SK-N-SH (cell line): ENCODE data around the gene NECTIN3. TPM values are rescaled to one million over a fixed set of nuclear protein-coding genes. Genes with fewer than 3 reads are reported as not detected.

ENCODE experiments used
- CTCF ChIA-PET: fragments of 300-600, 350-600 bp; formaldehyde crosslinking; extraction: SDS; loops from one replicate; lab custom pipeline; 2021; lab: Yijun Ruan, JAX
- POLR2A ChIA-PET: fragments of 350-600 bp; sonication (Branson Sonifier 250); formaldehyde crosslinking; extraction: SDS; loops from one replicate; lab custom pipeline; 2020; ENCODE audit warnings: antibody characterized with exemption, inconsistent platforms; lab: Yijun Ruan, JAX
- DNase-seq: peaks from one replicate; pipeline ENCODE4 v3.0.0; 2012
- H2AFZ ChIP-seq: fragments of 200-600 bp; sonication (generic); 2 replicates; pipeline ENCODE4 v1.8.1; 2016; ENCODE audit warnings: antibody characterized with exemption, mild to moderate bottlenecking, low read depth
- H3F3A ChIP-seq: fragments of 200-600 bp; sonication (generic); replicated peaks from 2 replicates; pipeline ENCODE3; 2016; ENCODE audit warnings: antibody characterized with exemption, mild to moderate bottlenecking; ENCODE audit not compliant: insufficient read depth
- H3K27ac ChIP-seq, 2 experiments: fragments of 200-500 bp in 1 of 2; fragments of 200-600 bp in 1 of 2; sonication (Bioruptor generic) in 1 of 2; sonication (generic), shearing (Covaris generic) in 1 of 2; 2 replicates each; pipeline versions ENCODE4 v1.5.1 to v1.6.1; 2014 to 2016; ENCODE audit warnings: low read depth in 2 of 2, inconsistent platforms in 1 of 2, low read length in 1 of 2, mild to moderate bottlenecking in 1 of 2, mixed read lengths in 1 of 2
- H3K27me3 ChIP-seq: fragments of 200-600 bp; sonication (generic), shearing (Covaris generic); 2 replicates; pipeline ENCODE4 v1.6.1; 2016; ENCODE audit warnings: mixed run types; ENCODE audit not compliant: insufficient read depth
- H3K36me3 ChIP-seq, 2 experiments: fragments of 200-500 bp in 1 of 2; fragments of 200-600 bp in 1 of 2; sonication (Bioruptor generic) in 1 of 2; sonication (generic) in 1 of 2; replicated peaks in 1 of 2; 2 replicates each; pipeline versions ENCODE3 to v1.5.1; 2014 to 2016; ENCODE audit warnings: low read length in 1 of 2, mild to moderate bottlenecking in 1 of 2; ENCODE audit not compliant: insufficient read depth in 2 of 2, control insufficient read depth in 1 of 2
- H3K4me1 ChIP-seq, 2 experiments: fragments of 200-500 bp in 1 of 2; fragments of 200-600 bp in 1 of 2; sonication (Bioruptor generic) in 1 of 2; sonication (generic), shearing (Covaris generic) in 1 of 2; 2 replicates each; pipeline versions ENCODE4 v1.5.1 to v1.6.1; 2014 to 2016; ENCODE audit warnings: low read depth in 1 of 2, low read length in 1 of 2, mixed run types in 1 of 2; ENCODE audit not compliant: insufficient read depth in 2 of 2, control insufficient read depth in 1 of 2
- H3K4me2 ChIP-seq: fragments of 200-600 bp; sonication (generic), shearing (Covaris generic); 2 replicates; pipeline ENCODE4 v1.6.1; 2017; ENCODE audit warnings: mixed run types
- H3K4me3 ChIP-seq, 2 experiments: fragments of 200-500 bp in 1 of 2; fragments of 200-600 bp in 1 of 2; sonication (Bioruptor generic) in 1 of 2; sonication (generic), shearing (Covaris generic) in 1 of 2; 2 replicates each; pipeline versions ENCODE4 v1.5.1 to v1.8.1; 2014 to 2016; ENCODE audit warnings: low read depth in 2 of 2, inconsistent platforms in 1 of 2, low read length in 1 of 2, mild to moderate bottlenecking in 1 of 2, mixed read lengths in 1 of 2, moderate library complexity in 1 of 2
- H3K79me2 ChIP-seq: fragments of 200-600 bp; sonication (generic); 2 replicates; pipeline ENCODE4 v1.8.1; 2017; ENCODE audit warnings: mild to moderate bottlenecking; ENCODE audit not compliant: insufficient read depth
- H3K9ac ChIP-seq: fragments of 200-600 bp; sonication (generic); 2 replicates; pipeline ENCODE4 v1.6.1; 2017; ENCODE audit warnings: mixed run types
- H3K9me2 ChIP-seq: fragments of 200-600 bp; sonication (generic); 2 replicates; pipeline ENCODE4 v1.6.1; 2017; ENCODE audit warnings: mixed run types
- H3K9me3 ChIP-seq: fragments of 200-600 bp; sonication (generic); 2 replicates; pipeline ENCODE4 v1.6.1; 2017; ENCODE audit warnings: mixed run types, mild to moderate bottlenecking, moderate library complexity
- H4K20me1 ChIP-seq: fragments of 200-600 bp; sonication (generic); 2 replicates; pipeline ENCODE4 v1.6.1; 2017; ENCODE audit warnings: mild to moderate bottlenecking, mixed run types; ENCODE audit not compliant: insufficient read depth
- CHD2 ChIP-seq: fragments of 150-350 bp; IDR thresholded peaks from 2 replicates; pipeline ENCODE4 v1.6.1; 2018; ENCODE audit warnings: low read length; ENCODE audit not compliant: partially characterized antibody
- ELF1 ChIP-seq: IDR thresholded peaks from 2 replicates; pipeline ENCODE4 v1.4.0; 2012
- EP300 ChIP-seq, 2 experiments: IDR thresholded peaks; 2 replicates each; pipeline versions ENCODE4 v1.4.0 to v1.6.1; 2012; ENCODE audit warnings: borderline replicate concordance in 1 of 2, low read depth in 1 of 2, low read length in 1 of 2
- EZH2phosphoT487 ChIP-seq: fragments of 200-600 bp; sonication (generic); IDR thresholded peaks from 2 replicates; pipeline ENCODE4 v1.6.1; 2017; ENCODE audit warnings: low read depth, mixed run types, mild to moderate bottlenecking, antibody characterized with exemption, moderate library complexity, borderline replicate concordance
- FOSL2 ChIP-seq: IDR thresholded peaks from 2 replicates; pipeline ENCODE4 v1.4.0; 2012; ENCODE audit warnings: low read depth, mild to moderate bottlenecking, moderate library complexity, borderline replicate concordance
- FOXM1 ChIP-seq: IDR thresholded peaks from 2 replicates; pipeline ENCODE4 v1.4.0; 2012; ENCODE audit warnings: low read depth, mild to moderate bottlenecking
- GABPA ChIP-seq: IDR thresholded peaks from 2 replicates; pipeline ENCODE4 v1.4.0; 2012; ENCODE audit warnings: low read depth, mild to moderate bottlenecking
- GATA2 ChIP-seq: sonication (generic); formaldehyde crosslinking; IDR thresholded peaks from 2 replicates; pipeline ENCODE4 v1.5.0; 2020; ENCODE audit warnings: mild to moderate bottlenecking, missing genetic modification reagents
- JUND ChIP-seq: IDR thresholded peaks from 2 replicates; pipeline ENCODE4 v1.4.0; 2012
- MEF2A ChIP-seq: IDR thresholded peaks from 2 replicates; pipeline ENCODE4 v1.4.0; 2012; ENCODE audit warnings: low read depth, borderline replicate concordance
- MXI1 ChIP-seq: IDR thresholded peaks from 2 replicates; pipeline ENCODE4 v1.6.1; 2012; ENCODE audit warnings: mild to moderate bottlenecking, low read depth, low read length, improper control_type of control experiment
- NRF1 ChIP-seq: IDR thresholded peaks from 2 replicates; pipeline ENCODE4 v1.6.1; 2012; ENCODE audit warnings: low read depth, mild to moderate bottlenecking, low read length
- POLR2AphosphoS5 ChIP-seq: IDR thresholded peaks from 2 replicates; pipeline ENCODE4 v1.6.1; 2012; ENCODE audit warnings: low read depth, low read length
- RCOR1 ChIP-seq: fragments of 150-350 bp; IDR thresholded peaks from 2 replicates; pipeline ENCODE4 v1.6.1; 2017; ENCODE audit warnings: antibody characterized with exemption, low read length
- RFX5 ChIP-seq: IDR thresholded peaks from 2 replicates; pipeline ENCODE4 v1.6.1; 2012; ENCODE audit warnings: mild to moderate bottlenecking, improper control_type of control experiment, low read length
- RXRA ChIP-seq: IDR thresholded peaks from 2 replicates; pipeline ENCODE4 v1.4.0; 2012; ENCODE audit warnings: low read depth, mild to moderate bottlenecking, borderline replicate concordance
- TCF12 ChIP-seq: IDR thresholded peaks from 2 replicates; pipeline ENCODE4 v1.4.0; 2012
- TEAD4 ChIP-seq: IDR thresholded peaks from 2 replicates; pipeline ENCODE4 v1.4.0; 2012; ENCODE audit warnings: mild to moderate bottlenecking, borderline replicate concordance; ENCODE audit not compliant: insufficient read depth
- YY1 ChIP-seq: IDR thresholded peaks from 2 replicates; pipeline ENCODE4 v1.4.0; 2012; ENCODE audit warnings: low read depth, mild to moderate bottlenecking
- WGBS: methylation state at CpG from one replicate; pipeline ENCODE4 v1.1.6; 2017; ENCODE audit warnings: low lambda C conversion rate; 5-methylcytosine and 5-hydroxymethylcytosine counted together
- polyA plus RNA-seq, 3 experiments: library from polyadenylated mRNA; depleted of rRNA; stranded (reverse); fragments of >200 nt; gene quantifications; 2 replicates each; pipeline ENCODE4 v1.2.3, GENCODE V29; 2012
- TF ChIP-seq, protein P1 (sequence below): IDR thresholded peaks from 2 replicates; pipeline ENCODE4 v1.6.1; 2012; ENCODE audit warnings: mild to moderate bottlenecking, low read depth, low read length, moderate library complexity
- TF ChIP-seq, protein P2 (sequence below): fragments of 200-600 bp; sonication (generic); IDR thresholded peaks from 2 replicates; pipeline ENCODE4 v1.6.1; 2017; ENCODE audit warnings: antibody characterized with exemption, mild to moderate bottlenecking, moderate library complexity

Gene NECTIN3
- polyA plus RNA-seq, 1 of the 3 experiments (the other 2 are of a cell fraction), result 8.9 TPM

DNA sequence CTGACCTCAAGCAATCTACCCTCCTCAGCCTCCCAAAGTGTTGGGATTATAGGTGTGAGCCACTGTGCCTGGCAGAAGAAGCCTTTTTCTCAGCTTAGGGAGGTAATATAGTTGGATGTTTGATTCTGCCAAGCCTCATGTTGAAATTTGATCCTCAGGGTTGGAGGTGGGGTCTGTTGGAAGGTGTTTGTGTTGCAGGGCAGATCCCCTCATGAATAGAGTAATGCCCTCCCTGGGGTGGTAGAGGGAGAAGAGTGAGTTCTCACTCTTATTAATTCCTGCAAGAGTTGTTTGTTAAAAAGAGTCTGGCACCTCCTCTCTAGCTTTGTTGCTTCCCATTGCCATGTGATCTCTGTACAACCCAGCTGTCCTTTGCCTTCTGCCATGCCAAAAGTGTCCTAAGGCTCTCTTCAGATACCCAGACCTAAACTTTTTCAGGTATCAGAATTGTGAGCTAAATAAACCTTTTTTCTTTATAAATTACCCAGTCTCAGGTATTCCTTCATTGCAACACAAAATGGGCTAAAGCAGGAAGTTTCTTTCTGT is 16.4 kb downstream of the NECTIN3 start (continued):
- TF ChIP-seq TCF12, result no peak
- TF ChIP-seq, all 33 proteins: peak for 0

DNA sequence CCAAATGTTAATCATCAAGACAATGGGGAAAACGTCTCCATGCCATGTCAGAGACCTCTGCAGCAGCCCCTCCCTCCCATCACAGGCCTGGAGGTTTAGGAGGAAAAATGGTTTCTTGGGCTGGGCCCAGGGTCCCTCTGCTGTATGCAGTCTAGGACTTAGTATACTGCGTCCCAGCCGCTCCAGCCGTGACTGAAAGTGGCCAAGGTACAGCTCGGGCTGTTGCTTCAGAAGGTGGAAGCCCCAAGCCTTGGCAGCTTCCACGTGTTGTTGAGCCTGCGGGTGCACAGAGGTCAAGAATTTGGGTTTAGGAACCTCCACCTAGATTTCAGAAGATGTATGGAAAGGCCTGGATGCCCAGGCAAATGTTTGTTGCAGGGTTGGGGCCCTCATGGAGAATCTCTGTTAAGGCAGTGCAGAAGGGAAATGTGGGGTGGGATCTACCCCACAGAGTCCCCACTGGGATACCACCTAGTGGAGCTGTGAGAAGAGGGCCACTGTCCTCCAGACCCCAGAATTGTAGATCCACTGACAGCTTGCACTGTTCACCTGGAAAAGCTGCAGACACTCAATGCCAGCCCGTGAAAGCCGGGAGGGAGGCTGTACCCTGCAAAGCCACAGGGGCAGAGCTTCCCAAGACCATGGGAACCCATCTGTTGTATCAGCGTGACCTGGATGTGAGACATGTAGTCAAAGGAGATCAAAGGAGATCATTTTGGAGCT is 25.0 kb downstream of the NECTIN3 start:
- Histone ChIP-seq H4K20me1 (peaks cover 87% of the 10 kb centered on the region), H3K4me3 (no peak overlapping the region), H3K79me2 (peaks cover 98% of the 10 kb centered on the region), H3F3A (peaks cover 4% of the 10 kb centered on the region), H3K9me2 (no peaks in the 10 kb centered on the region), H3K27me3 (no peaks in the 10 kb centered on the region), H3K27ac (no peak overlapping the region), H3K9me3 (no peaks in the 10 kb centered on the region), H2AFZ (no peak overlapping the region), H3K4me1 (no peaks in the 10 kb centered on the region; a peak in 1 of 4 replicates), H3K36me3 (peaks cover 0 to 19% of the 10 kb centered on the region in 2 experiments), H3K4me2 (no peak overlapping the region), H3K9ac (no peak overlapping the region)
- 90% methylated on average over 3 of the region's 10 CpGs for WGBS
- no peak for DNase-seq
- ChIA-PET CTCF (interaction anchor here (1.6 kb wide), 1 partner anchor 16 kb away, joined by 3 read pairs; no protein-coding TSS in a partner anchor), POLR2A (no interaction called here)
- TF ChIP-seq POLR2AphosphoS5, result no peak
- no peak for TF ChIP-seq FOXM1
- no peak for TF ChIP-seq GATA2 (CRISPR knock-in tag)
- no peak for TF ChIP-seq RCOR1
- no peak for TF ChIP-seq GABPA
- TF ChIP-seq, protein P1, sequence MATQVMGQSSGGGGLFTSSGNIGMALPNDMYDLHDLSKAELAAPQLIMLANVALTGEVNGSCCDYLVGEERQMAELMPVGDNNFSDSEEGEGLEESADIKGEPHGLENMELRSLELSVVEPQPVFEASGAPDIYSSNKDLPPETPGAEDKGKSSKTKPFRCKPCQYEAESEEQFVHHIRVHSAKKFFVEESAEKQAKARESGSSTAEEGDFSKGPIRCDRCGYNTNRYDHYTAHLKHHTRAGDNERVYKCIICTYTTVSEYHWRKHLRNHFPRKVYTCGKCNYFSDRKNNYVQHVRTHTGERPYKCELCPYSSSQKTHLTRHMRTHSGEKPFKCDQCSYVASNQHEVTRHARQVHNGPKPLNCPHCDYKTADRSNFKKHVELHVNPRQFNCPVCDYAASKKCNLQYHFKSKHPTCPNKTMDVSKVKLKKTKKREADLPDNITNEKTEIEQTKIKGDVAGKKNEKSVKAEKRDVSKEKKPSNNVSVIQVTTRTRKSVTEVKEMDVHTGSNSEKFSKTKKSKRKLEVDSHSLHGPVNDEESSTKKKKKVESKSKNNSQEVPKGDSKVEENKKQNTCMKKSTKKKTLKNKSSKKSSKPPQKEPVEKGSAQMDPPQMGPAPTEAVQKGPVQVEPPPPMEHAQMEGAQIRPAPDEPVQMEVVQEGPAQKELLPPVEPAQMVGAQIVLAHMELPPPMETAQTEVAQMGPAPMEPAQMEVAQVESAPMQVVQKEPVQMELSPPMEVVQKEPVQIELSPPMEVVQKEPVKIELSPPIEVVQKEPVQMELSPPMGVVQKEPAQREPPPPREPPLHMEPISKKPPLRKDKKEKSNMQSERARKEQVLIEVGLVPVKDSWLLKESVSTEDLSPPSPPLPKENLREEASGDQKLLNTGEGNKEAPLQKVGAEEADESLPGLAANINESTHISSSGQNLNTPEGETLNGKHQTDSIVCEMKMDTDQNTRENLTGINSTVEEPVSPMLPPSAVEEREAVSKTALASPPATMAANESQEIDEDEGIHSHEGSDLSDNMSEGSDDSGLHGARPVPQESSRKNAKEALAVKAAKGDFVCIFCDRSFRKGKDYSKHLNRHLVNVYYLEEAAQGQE, result no peak
- no peak for TF ChIP-seq MXI1
- no peak for TF ChIP-seq RFX5
- TF ChIP-seq FOSL2, result no peak

DNA sequence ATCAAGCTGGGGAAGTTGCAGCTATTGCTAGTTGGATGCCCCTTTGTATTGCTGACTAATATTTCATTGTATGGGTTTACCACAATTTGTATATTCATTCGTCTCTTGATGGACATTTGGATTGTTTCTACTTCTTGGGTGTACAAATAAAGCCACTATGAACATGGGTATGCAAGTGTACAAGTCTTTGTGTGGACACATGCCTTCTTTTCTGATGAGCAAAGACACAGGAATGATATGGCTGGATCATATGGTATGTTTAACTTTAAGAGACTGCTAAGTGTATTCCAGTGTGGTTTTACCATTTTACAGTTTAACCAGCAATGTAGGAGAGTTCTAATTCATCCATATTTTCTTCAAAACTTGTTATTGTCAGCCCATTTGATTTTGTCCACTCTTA is 32.2 kb downstream of the NECTIN3 start:
- POLR2A ChIA-PET, result no interaction called here
- Histone ChIP-seq H3K9me2 (no peaks in the 10 kb centered on the region), H3K36me3 (peaks cover 0 to 5% of the 10 kb centered on the region in 2 experiments), H3F3A (no peaks in the 10 kb centered on the region), H2AFZ (no peak overlapping the region), H3K4me2 (no peak overlapping the region), H3K27ac (no peak overlapping the region), H3K4me1 (no peaks in the 10 kb centered on the region; a peak in 1 of 4 replicates), H3K79me2 (peaks cover 100% of the 10 kb centered on the region), H3K9me3 (peaks cover 4% of the 10 kb centered on the region; the same call in 1 of the 2 replicates), H3K27me3 (no peaks in the 10 kb centered on the region), H3K4me3 (no peak overlapping the region), H3K9ac (no peak overlapping the region), H4K20me1 (peaks cover 95% of the 10 kb centered on the region)
- CTCF ChIA-PET, result no interaction called here
- TF ChIP-seq EZH2phosphoT487, result no peak
- no peak for TF ChIP-seq JUND
- no peak for TF ChIP-seq CHD2
- no peak for TF ChIP-seq POLR2AphosphoS5
- no peak for TF ChIP-seq EP300 (IDR thresholded peaks at IDR 0.05; ENCODE audit: borderline replicate concordance in 1 of 2, low read depth in 1 of 2, low read length in 1 of 2)
- TF ChIP-seq ELF1, result no peak
- no peak for TF ChIP-seq GATA2 (CRISPR knock-in tag)
- no peak for TF ChIP-seq GABPA
- no peak for TF ChIP-seq RCOR1
- TF ChIP-seq NRF1, result no peak
- TF ChIP-seq TEAD4, result no peak
- TF ChIP-seq YY1, result no peak
- TF ChIP-seq, protein P2, sequence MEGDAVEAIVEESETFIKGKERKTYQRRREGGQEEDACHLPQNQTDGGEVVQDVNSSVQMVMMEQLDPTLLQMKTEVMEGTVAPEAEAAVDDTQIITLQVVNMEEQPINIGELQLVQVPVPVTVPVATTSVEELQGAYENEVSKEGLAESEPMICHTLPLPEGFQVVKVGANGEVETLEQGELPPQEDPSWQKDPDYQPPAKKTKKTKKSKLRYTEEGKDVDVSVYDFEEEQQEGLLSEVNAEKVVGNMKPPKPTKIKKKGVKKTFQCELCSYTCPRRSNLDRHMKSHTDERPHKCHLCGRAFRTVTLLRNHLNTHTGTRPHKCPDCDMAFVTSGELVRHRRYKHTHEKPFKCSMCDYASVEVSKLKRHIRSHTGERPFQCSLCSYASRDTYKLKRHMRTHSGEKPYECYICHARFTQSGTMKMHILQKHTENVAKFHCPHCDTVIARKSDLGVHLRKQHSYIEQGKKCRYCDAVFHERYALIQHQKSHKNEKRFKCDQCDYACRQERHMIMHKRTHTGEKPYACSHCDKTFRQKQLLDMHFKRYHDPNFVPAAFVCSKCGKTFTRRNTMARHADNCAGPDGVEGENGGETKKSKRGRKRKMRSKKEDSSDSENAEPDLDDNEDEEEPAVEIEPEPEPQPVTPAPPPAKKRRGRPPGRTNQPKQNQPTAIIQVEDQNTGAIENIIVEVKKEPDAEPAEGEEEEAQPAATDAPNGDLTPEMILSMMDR, result no peak
- no peak for TF ChIP-seq RXRA
- TF ChIP-seq TCF12, result no peak
- TF ChIP-seq MEF2A, result no peak
- WGBS, result 79% methylated on average over 1 of the region's 1 CpG
- no peak for DNase-seq
